Loucy (cell line): ENCODE data around the gene IRAK3.
"Not testable (repeated sequence)": the region's sequence is repeated elsewhere in the genome, so short reads cannot be mapped to it uniquely, and the experiment has no call there.

Experiments
- H2AFZ ChIP-seq: fragments of 200-600 bp; sonication (generic); 2 replicates; pipeline ENCODE4 v1.6.0; 2016; ENCODE audit warnings: antibody characterized with exemption, mild to moderate bottlenecking, low read length, moderate library complexity
- H3F3A ChIP-seq: fragments of 200-600 bp; 2 replicates; pipeline ENCODE4 v1.6.0; 2016; ENCODE audit warnings: antibody characterized with exemption, low read depth, mild to moderate bottlenecking
- H3K27me3 ChIP-seq: fragments of 200-600 bp; sonication (generic); 2 replicates; pipeline ENCODE4 v1.6.1; 2014; ENCODE audit warnings: low read length, mild to moderate bottlenecking; ENCODE audit not compliant: insufficient read depth, poor library complexity, severe bottlenecking
- H3K36me3 ChIP-seq: fragments of 200-600 bp; sonication (generic); 2 replicates; pipeline ENCODE4 v1.6.1; 2016; ENCODE audit warnings: low read length; ENCODE audit not compliant: insufficient read depth
- H3K4me1 ChIP-seq: fragments of 200-600 bp; sonication (generic); 2 replicates; pipeline ENCODE4 v1.5.1; 2014; ENCODE audit warnings: low read length, mild to moderate bottlenecking; ENCODE audit not compliant: insufficient read depth, poor library complexity, severe bottlenecking
- H3K4me2 ChIP-seq: fragments of 200-600 bp; sonication (generic); 2 replicates; pipeline ENCODE4 v1.6.0; 2014; ENCODE audit warnings: antibody characterized with exemption, low read length, low read depth, mild to moderate bottlenecking; ENCODE audit not compliant: poor library complexity, severe bottlenecking
- H3K4me3 ChIP-seq: fragments of 200-600 bp; sonication (generic); 2 replicates; pipeline ENCODE4 v1.5.1; 2014; ENCODE audit warnings: low read length, mild to moderate bottlenecking, mixed read lengths; ENCODE audit not compliant: poor library complexity, severe bottlenecking
- H3K79me2 ChIP-seq: fragments of 200-600 bp; sonication (generic); 2 replicates; pipeline ENCODE4 v1.6.1; 2014; ENCODE audit warnings: low read length; ENCODE audit not compliant: insufficient read depth
- H3K9ac ChIP-seq: fragments of 200-600 bp; sonication (generic); 2 replicates; pipeline ENCODE4 v1.6.0; 2014; ENCODE audit warnings: mild to moderate bottlenecking, low read depth, low read length, moderate library complexity; ENCODE audit not compliant: poor library complexity, severe bottlenecking
- H3K9me2 ChIP-seq: fragments of 200-600 bp; sonication (generic); replicated peaks from 2 replicates; pipeline ENCODE4 v1.6.1; 2016; ENCODE audit warnings: low read depth, low read length, mixed read lengths
- H3K9me3 ChIP-seq: fragments of 200-600 bp; sonication (generic); 2 replicates; pipeline ENCODE4 v1.6.1; 2014; ENCODE audit warnings: mild to moderate bottlenecking, antibody characterized with exemption, low read length, low read depth; ENCODE audit not compliant: insufficient read depth
- H4K20me1 ChIP-seq: fragments of 200-600 bp; sonication (generic); 2 replicates; pipeline ENCODE4 v1.6.0; 2014; ENCODE audit warnings: antibody characterized with exemption, low read length, mild to moderate bottlenecking; ENCODE audit not compliant: insufficient read depth, poor library complexity, severe bottlenecking
- EZH2phosphoT487 ChIP-seq: fragments of 200-600 bp; IDR thresholded peaks from 2 replicates; pipeline ENCODE4 v1.6.1; 2018; ENCODE audit warnings: antibody characterized with exemption, mild to moderate bottlenecking, moderate library complexity, borderline replicate concordance
- TF ChIP-seq, protein P1 (sequence below): fragments of 200-600 bp; sonication (generic); conservative IDR thresholded peaks from 2 replicates; pipeline ENCODE4 v1.5.1; 2014; ENCODE audit warnings: mild to moderate bottlenecking, antibody characterized with exemption, low read length

IRAK3 gene

GRCh38 chr12:66170606-66171005 lies 18.4 kb upstream of the IRAK3 start:
- Histone ChIP-seq H3K27me3 (no peaks in the 10 kb centered on the region), H3K36me3 (no peaks in the 10 kb centered on the region), H3K9me3 (peaks cover 4% of the 10 kb centered on the region; the same call in 1 of the 2 replicates), H3K4me2 (peak overlapping the region; percentile 91), H3K9ac (peak overlapping the region; percentile 94), H2AFZ (no peak overlapping the region), H3F3A (0 out of 2 replicates have a peak, but pooled peaks cover 5% of the 10 kb centered on the region), H3K79me2 (peaks cover 34% of the 10 kb centered on the region), H4K20me1 (no peaks in the 10 kb centered on the region), H3K4me1 (peaks cover 21% of the 10 kb centered on the region), H3K9me2 (no peaks in the 10 kb centered on the region), H3K4me3 (peak overlapping the region; percentile 83)
- TF ChIP-seq EZH2phosphoT487, result no peak
- TF ChIP-seq, protein P1, sequence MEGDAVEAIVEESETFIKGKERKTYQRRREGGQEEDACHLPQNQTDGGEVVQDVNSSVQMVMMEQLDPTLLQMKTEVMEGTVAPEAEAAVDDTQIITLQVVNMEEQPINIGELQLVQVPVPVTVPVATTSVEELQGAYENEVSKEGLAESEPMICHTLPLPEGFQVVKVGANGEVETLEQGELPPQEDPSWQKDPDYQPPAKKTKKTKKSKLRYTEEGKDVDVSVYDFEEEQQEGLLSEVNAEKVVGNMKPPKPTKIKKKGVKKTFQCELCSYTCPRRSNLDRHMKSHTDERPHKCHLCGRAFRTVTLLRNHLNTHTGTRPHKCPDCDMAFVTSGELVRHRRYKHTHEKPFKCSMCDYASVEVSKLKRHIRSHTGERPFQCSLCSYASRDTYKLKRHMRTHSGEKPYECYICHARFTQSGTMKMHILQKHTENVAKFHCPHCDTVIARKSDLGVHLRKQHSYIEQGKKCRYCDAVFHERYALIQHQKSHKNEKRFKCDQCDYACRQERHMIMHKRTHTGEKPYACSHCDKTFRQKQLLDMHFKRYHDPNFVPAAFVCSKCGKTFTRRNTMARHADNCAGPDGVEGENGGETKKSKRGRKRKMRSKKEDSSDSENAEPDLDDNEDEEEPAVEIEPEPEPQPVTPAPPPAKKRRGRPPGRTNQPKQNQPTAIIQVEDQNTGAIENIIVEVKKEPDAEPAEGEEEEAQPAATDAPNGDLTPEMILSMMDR, result no peak

GRCh38 chr12:66174391-66175325 lies 14.4 kb upstream of the IRAK3 start:
- not testable (repeated sequence) for H4K20me1 ChIP-seq, H3K4me1 ChIP-seq, H3F3A ChIP-seq, H3K9ac ChIP-seq, H3K79me2 ChIP-seq, H3K36me3 ChIP-seq, H3K9me3 ChIP-seq, H3K9me2 ChIP-seq, H3K4me3 ChIP-seq, H2AFZ ChIP-seq, H3K4me2 ChIP-seq
- peaks cover 26% of the 10 kb centered on the region for H3K27me3 ChIP-seq

DNA sequence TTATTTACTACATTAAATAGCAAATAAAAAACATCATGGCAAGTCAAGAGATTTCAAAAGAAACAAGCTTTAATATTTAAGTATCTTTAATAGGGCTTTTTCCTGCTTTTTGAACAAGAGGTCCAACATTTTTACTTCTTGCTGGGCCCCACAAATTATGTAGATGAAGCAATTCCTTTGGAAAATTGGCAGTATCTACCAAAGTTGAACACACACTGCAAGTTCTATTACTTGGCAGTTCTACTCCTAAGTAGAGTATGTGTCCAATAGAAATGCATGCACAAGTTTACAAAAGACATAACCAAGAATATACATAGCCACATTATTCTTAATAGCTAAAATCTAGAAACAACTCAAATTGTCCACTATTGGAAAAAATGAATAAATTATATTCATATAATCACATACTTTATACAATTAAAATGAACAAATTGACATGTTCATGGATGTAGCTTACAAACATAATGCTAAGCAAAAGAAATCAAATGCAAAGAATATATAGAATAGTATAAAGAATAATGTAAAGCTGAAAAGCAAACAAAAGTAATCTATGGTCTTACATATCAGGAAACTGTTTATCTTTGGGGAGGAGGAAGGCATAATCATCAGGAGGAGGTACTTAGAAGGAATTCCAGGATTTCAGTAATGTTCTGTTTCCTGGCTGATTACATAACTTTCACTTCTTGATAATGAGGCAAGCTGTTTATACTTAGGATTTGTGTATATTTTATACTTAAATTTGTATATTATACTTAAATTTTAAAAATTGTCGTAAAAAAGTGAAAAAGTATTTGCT lies 12.7 kb upstream of the IRAK3 start:
- Histone ChIP-seq H3K9me3 (no peaks in the 10 kb centered on the region), H3K36me3 (no peaks in the 10 kb centered on the region), H3K4me1 (no peaks in the 10 kb centered on the region), H3F3A (no peaks in the 10 kb centered on the region), H3K4me2 (no peak overlapping the region), H3K9me2 (no peaks in the 10 kb centered on the region), H3K27me3 (peaks cover 26% of the 10 kb centered on the region), H3K9ac (no peak overlapping the region), H4K20me1 (no peaks in the 10 kb centered on the region), H2AFZ (no peak overlapping the region), H3K4me3 (no peak overlapping the region), H3K79me2 (no peaks in the 10 kb centered on the region)
- no peak for TF ChIP-seq EZH2phosphoT487
- TF ChIP-seq, protein P1, result no peak
